NCI-H2227 (cell line): Measurements from ENCODE around the gene CRISP2.

ENCODE experiments used
- DNase-seq: peaks from one replicate; lab custom pipeline; 2025; ENCODE audit not compliant: unreplicated experiment; lab: John Stamatoyannopoulos, UW

CRISP2 gene

DNA sequence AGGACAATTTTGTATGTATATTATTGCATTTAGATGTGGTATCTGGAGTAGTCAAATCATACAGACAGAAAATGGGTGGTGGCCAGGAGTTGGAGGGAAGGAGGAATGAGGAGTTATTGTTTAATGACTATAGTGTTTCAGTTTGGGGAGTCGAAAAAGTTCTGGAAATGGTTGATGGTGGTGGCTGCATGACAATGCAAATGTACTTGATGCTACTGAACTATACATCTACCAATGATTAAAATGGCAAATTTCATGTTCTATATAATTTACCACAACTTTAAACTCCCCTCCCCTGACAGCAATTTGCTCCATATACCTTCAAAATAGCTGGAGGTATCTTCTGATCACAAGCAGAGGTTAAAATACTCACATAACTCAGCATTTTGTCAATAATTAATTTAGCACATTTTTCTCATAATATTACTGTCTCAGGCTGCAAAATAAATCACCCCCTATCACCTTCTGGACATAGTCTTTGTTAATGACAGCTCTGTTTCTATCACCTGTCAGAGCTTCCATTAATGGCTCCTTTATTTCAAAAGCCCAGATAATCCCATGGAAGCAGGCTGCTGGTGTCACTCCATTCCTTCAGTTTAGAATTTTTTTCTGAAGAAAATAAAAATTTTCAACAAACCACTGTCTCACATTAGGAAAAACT is 51.0 kb downstream of the CRISP2 start:
- DNase-seq: no peak

DNA sequence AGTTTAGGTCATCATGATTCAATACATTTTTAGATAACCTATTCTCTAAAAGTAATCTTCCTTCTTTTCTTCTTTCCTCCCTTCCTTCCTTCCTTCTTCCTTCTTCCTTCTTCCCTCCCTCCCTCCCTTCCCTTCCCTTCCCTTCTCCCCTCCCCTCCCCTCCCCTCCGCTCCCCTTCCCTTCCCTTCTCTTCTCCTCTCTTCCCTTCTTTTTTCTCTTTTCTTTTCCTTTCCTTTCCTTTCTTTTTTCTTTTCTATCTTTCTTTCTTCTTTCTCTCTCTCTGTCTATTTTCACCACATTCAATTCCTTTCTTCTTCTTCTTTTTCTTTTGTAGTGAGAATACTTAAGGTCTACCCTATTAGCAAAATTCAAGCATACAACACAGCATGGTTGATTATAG is 59.4 kb downstream of the CRISP2 start:
- DNase-seq: no peak

GRCh38 chr6:49653438-49653837 is 59.9 kb downstream of the CRISP2 start:
- DNase-seq: no peak

DNA sequence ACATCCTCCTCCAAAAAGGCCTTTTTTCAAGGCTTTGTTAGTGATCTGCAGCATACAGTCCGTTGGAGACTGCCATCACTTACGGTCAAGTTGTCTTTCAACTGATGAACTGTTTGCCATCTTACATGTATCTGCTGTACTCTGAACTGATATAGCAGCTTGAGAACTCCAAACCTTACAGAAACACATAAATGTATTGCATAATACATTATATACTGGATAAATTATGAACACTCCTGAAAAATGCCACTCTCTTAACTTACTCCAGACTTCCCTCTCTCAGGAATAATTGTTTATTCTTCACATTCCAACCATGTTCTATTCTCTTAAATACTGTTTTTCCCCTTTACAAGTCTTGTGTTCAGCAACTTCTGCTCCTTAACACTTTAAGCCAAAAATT is 62.1 kb downstream of the CRISP2 start:
- DNase-seq: no peak

- DNase-seq: no peak
These were observed 63.4 kb downstream of the CRISP2 start for GRCh38 chr6:49649988-49650387.

DNA sequence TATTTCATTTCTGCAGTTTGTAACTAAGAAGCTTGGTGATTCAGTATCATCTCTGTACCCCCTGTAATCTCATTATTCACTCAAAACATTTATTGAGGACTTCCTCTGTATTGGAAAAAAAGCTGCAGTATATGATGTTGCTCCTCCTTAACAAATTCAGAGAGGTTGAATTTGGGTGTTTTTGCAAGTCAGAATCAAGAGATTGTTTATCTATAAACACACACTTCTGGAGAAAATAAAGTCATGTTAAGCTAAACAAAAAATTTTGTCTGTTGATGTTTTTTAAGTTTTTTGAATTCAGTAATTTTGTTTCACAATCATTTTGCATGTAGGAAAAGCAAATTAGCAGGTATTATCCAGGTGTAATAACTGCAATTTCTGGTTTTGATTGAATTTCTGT is 65.3 kb downstream of the CRISP2 start:
- no peak for DNase-seq

- DNase-seq: no peak
These were observed 65.9 kb downstream of the CRISP2 start for GRCh38 chr6:49647476-49647875.

DNA sequence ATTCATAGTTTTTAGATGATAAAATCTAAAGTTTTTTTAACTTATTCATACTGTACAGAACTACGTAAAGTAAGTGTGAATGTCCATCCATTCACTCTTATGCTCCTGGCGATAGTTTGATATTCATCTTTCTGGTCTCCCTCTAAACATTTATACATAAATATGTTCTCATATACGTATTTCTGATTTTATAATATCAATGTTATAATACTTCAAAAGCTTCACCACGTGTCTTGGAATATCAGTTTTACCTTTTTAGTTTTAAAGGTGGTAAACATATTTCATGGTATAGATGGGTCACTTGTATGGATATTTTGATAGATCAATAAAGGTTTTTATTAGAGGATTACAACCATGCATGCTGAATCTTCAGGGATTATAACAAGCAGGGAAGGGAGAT is 66.4 kb downstream of the CRISP2 start:
- no peak for DNase-seq

DNA sequence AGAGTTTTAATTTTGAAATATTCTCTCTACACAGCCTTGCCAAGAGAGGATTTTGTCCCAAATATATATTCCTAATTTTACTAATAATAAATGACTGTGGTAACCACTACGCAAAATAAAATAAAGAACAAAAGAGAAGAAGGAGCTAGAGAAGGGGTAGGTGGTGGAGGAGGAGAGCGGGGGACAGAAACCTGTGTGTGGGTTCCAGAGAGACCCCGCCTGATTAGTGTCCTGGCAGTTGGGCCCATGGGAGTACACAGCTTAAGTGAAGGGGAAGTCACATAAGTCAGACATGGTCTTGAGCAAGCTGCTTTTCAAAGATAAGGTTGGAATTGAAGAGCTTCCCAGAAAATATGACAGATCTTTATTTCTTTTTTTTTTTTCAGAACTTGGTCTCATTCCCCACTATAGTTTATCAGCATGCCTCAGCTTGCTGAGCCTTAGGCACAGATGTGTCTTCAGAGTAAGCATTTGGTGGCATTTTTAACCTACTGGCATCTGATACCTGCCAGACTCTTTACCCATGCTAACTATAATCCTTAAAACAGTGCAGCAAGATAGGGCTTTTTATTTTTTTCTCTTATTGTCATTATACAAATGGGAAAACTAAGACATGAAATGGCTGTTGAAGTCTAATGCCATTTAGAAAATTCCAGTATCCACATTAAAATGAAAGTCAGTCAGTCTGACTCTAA is 67.1 kb downstream of the CRISP2 start:
- DNase-seq: no peak

GRCh38 chr6:49645139-49645538 is 68.2 kb downstream of the CRISP2 start:
- DNase-seq: no peak
